ENCODE results near the gene USP12. TPM values are rescaled to one million over a fixed set of nuclear protein-coding genes. Genes with fewer than 3 reads are reported as not detected.
A peak's percentile ranks its signal among the peaks of the same experiment; 100 is the strongest.

Gene USP12
- total RNA-seq, 4 donors from 2014 or later = 25.9 to 57.2 (median 47.8) TPM

GRCh38 chr13:27182844-27183497, 11.4 kb upstream of the USP12 start:
- intact Hi-C loops (cut with DNase I; ENCODE audit: low total_unique reads) = no loop called here
- Histone ChIP-seq H3K27me3 (no peaks in the 10 kb centered on the region), H3K4me1 (peaks cover 0 to 6% (median 0%) of the 10 kb centered on the region in 4 donors), H3K9me3 (no peaks in the 10 kb centered on the region), H3K27ac (no peak overlapping the region), H3K4me3 (no peak overlapping the region), H3K36me3 (no peaks in the 10 kb centered on the region)
- 68 to 83% methylated on average over 6 to 10 of the region's 10 CpGs for WGBS, 2 donors (ENCODE audit: low coverage in 1 of 2)
- in situ Hi-C loops (cut with MboI; ENCODE audit: low pct_ligation_motif_present in 1 of 4, low pct_unique_long_range_greater_than_20kb in 1 of 4, low sequenced_read_pairs in 3 of 4) = no loop called here
- DNase-seq = no peak
- TF ChIP-seq CTCF (IDR thresholded peaks at IDR 0.05) = no peak
- TF ChIP-seq POLR2AphosphoS5 (IDR thresholded peaks at IDR 0.05) = peak in 2 of 3 donors; percentile 12 to 25
- no peak for TF ChIP-seq POLR2A (IDR thresholded peaks at IDR 0.05)

GRCh38 chr13:27182054-27182453, 10.4 kb upstream of the USP12 start:
- Histone ChIP-seq H3K9me3 (no peaks in the 10 kb centered on the region), H3K27ac (no peak overlapping the region), H3K27me3 (no peaks in the 10 kb centered on the region), H3K4me3 (no peak overlapping the region), H3K4me1 (peaks cover 0 to 6% (median 0%) of the 10 kb centered on the region in 4 donors), H3K36me3 (no peaks in the 10 kb centered on the region)
- WGBS, 2 donors (ENCODE audit: low coverage in 1 of 2) = 94 to 100% methylated on average over 2 of the region's 2 CpGs
- TF ChIP-seq EP300 (IDR thresholded peaks at IDR 0.05; ENCODE audit: low read depth) (no peak), CTCF (IDR thresholded peaks at IDR 0.05) (no peak), POLR2AphosphoS5 (IDR thresholded peaks at IDR 0.05) (no peak), POLR2A (IDR thresholded peaks at IDR 0.05) (no peak)
- DNase-seq = no peak
- in situ Hi-C loops (cut with MboI; ENCODE audit: low pct_ligation_motif_present in 1 of 4, low pct_unique_long_range_greater_than_20kb in 1 of 4, low sequenced_read_pairs in 3 of 4) = no loop called here
- intact Hi-C loops (cut with DNase I; ENCODE audit: low total_unique reads) = no loop called here

- Histone ChIP-seq H3K4me1 (peaks cover 0 to 13% (median under 1%) of the 10 kb centered on the region in 4 donors), H3K4me3 (no peak overlapping the region), H3K36me3 (no peaks in the 10 kb centered on the region), H3K27ac (no peak overlapping the region), H3K27me3 (no peaks in the 10 kb centered on the region), H3K9me3 (no peaks in the 10 kb centered on the region)
- in situ Hi-C loops (cut with MboI; ENCODE audit: low pct_ligation_motif_present in 1 of 4, low pct_unique_long_range_greater_than_20kb in 1 of 4, low sequenced_read_pairs in 3 of 4) (no loop called here), intact Hi-C loops (cut with DNase I; ENCODE audit: low total_unique reads) (no loop called here)
- TF ChIP-seq EP300 (IDR thresholded peaks at IDR 0.05; ENCODE audit: low read depth) (no peak), POLR2AphosphoS5 (IDR thresholded peaks at IDR 0.05) (no peak), POLR2A (IDR thresholded peaks at IDR 0.05) (no peak), CTCF (IDR thresholded peaks at IDR 0.05) (no peak)
- no peak for DNase-seq
- WGBS, 2 donors (ENCODE audit: low coverage in 1 of 2) = 33 to 59% methylated on average over 3 of the region's 3 CpGs
Observed at GRCh38 chr13:27177852-27178251, 6.2 kb upstream of the USP12 start.

GRCh38 chr13:27176470-27177410, 5.1 kb upstream of the USP12 start:
- TF ChIP-seq POLR2AphosphoS5 (IDR thresholded peaks at IDR 0.05) = no peak
- no peak for TF ChIP-seq POLR2A (IDR thresholded peaks at IDR 0.05)
- no peak for TF ChIP-seq EP300 (IDR thresholded peaks at IDR 0.05; ENCODE audit: low read depth)
- intact Hi-C loops (cut with DNase I; ENCODE audit: low total_unique reads) = no loop called here
- no peak for DNase-seq
- no peaks in the 10 kb centered on the region for H3K36me3 ChIP-seq
- no peaks in the 10 kb centered on the region for H3K27me3 ChIP-seq
- 49 to 68% methylated on average over 5 to 8 of the region's 8 CpGs for WGBS, 2 donors (ENCODE audit: low coverage in 1 of 2)
- in situ Hi-C loops (cut with MboI; ENCODE audit: low pct_ligation_motif_present in 1 of 4, low pct_unique_long_range_greater_than_20kb in 1 of 4, low sequenced_read_pairs in 3 of 4) = no loop called here
- no peak overlapping the region for H3K4me3 ChIP-seq
- H3K9me3 ChIP-seq = no peaks in the 10 kb centered on the region
- H3K27ac ChIP-seq = no peak overlapping the region
- peaks cover 4 to 19% (median 6%) of the 10 kb centered on the region in 4 donors for H3K4me1 ChIP-seq
